GM21423 (cell line): ENCODE measurements around the gene EEF1G.
"Not testable (repeated sequence)": the region's sequence is repeated elsewhere in the genome, so short reads cannot be mapped to it uniquely, and the experiment has no call there.

Source experiments
- ATAC-seq: cut with Tn5 transposase; IDR thresholded peaks from one replicate; pipeline ENCODE4 v1.9.1; 2021; ENCODE audit warnings: mild to moderate bottlenecking, moderate library complexity; ENCODE audit not compliant: unreplicated experiment

EEF1G gene

DNA sequence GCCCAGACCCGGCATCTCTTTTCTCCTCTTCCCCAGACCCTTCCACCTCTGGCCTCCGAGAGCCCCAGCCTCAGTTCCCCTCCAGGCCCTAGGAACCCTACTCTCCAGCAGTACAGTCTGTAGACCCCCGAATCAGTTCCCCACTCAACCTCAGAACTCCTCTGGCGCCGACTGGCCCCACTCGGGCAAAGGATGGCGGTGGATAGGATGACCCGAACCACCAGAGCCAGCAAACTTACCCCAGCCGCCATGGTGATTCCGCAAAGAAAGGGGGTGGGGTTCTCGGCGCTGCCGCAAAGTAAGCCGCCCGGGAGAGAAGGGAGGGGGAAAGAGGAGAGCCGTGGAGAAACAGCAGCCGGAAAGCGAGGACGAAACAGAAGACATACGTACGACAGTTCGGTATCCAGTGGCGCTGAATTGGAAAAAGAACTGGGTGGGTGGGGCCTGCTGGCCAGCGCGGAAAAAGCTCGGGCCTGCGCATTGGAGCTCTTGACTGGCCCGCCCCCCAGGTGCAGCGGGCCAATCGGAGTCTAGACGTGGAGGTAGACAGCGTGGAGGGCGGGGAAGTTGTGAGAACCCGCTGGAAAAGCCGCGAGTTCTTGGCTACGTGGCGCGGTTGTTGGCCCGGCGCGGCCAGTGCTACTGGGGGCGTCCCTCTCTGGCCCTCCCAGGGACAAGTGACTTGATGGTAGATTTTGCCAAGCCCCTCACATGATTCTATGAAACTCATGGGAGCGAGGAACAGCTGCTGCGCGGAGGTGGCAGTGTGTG, at the start of gene EEF1G:
Gene EEF1G, minus strand, starts transcription at position 300 of the 771 bp plus-strand sequence. Its CDS starts 49 bp downstream, at position 251.
- ATAC-seq = peak; percentile 92

DNA sequence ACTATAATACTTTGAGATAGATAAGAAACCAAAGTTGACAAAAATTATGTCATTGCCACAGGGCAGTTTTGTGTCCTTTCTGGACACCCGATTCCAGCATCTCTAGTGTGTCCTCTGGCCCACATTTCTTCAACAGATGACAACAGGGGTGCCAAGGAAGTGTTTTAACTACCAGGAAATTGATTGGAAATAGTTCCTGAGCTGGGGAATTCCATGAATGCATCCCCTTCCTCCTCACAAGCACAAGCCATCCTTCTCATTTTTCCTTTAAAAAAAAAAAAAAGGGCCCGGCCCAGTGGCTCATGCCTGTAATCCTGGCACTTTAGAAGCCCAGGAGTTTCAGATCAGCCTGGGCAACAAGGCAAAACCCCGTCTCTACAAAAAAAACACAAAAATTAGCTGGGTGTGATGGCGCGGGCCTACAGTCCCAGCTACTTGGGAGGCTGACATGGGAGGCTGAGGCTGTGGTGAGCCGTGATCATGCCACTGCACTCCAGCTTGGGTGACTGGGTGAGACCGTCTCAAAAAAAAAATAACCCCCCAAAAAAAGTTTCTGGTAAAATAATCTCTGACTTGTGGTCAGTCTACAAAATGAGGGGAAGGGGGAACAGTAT, 48.9 kb upstream of the EEF1G start:
- ATAC-seq = no peak

- peak; percentile 91 for ATAC-seq
Measured at GRCh38 chr11:62621567-62622470, 48.1 kb upstream of the EEF1G start, which contains the start of gene B3GAT3. TSS of gene B3GAT3 (minus strand) at chr11:62621986. CDS start at chr11:62621947, 39 bp downstream.

DNA sequence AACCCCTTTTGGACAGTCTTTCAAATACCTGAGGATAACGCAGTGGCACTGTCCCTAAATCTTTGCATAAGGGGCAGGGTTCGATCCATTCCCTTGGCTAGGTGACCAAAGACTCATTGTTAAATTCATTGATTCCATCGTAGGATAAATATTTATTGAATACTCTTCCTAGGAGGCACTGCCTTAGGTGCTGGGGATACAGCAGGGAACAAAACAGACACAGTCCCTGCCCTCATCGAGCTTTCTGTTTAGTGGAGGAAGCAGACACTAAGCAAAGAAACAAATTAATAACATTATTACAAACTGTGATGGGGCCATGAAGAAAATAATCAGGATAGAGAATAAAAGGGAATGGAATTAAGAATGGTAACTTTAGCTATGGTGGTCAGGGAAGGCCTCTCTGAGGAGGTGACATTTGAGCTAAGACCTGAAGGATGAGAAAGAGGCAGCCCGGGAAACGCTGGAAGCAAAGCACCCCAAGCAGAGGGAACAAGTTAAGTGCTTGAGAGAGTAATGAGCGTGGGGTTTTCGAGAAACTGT, 47.4 kb upstream of the EEF1G start:
- no peak for ATAC-seq

DNA sequence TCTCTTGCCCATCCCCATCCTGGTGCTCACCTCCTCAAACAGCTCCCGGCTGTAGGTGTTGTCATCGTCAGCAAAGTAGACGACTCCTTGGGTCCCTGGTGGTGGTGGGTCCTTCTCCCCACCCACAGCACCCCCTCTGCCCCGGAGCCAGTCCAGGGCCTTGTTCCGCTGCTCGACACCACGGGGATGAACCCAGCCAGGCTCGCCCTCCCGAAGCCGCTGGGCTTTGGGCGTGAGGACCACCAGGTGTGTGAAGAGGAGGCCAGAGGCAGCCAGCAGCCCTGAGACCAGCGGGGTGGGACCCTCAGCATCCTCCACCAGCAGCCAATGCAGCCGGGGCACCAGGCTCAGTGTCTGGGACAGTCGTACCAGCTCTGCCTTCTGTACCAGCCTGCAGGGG, 43.3 kb upstream of the EEF1G start:
- ATAC-seq = not testable (repeated sequence)

DNA sequence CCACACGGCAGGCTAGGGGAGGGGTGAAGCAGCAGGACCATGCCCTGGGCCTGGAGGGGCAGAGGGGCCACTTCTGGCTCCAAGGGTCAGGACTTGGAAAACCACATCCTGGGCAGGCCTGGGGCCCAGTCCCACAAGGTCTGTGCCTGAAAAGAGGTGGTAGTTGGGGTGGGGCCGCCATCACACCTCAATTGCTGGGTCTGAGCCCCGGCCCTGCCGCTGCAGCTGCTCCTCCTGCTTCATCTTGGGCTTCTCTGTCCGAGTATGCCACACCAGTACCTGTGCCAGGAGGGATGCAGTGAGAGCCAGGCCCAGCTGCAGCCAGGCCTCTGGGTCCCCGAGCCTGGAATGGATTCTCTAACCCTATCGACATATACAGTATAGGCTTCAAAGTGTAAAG, 41.8 kb upstream of the EEF1G start:
- ATAC-seq = no peak

GRCh38 chr11:62614275-62614674, 40.6 kb upstream of the EEF1G start:
- no peak for ATAC-seq

- no peak for ATAC-seq
Measured at GRCh38 chr11:62613291-62613778, 39.6 kb upstream of the EEF1G start.

- peak; percentile 67 for ATAC-seq
Measured at GRCh38 chr11:62612366-62613290, 38.9 kb upstream of the EEF1G start, which contains the start of the genes EML3 and ROM1. TSS of gene EML3 (minus strand) at chr11:62612775. CDS start at chr11:62612457, 318 bp downstream. TSS of gene ROM1 (plus strand) at chr11:62613257. CDS start at chr11:62613282, 25 bp downstream.

DNA sequence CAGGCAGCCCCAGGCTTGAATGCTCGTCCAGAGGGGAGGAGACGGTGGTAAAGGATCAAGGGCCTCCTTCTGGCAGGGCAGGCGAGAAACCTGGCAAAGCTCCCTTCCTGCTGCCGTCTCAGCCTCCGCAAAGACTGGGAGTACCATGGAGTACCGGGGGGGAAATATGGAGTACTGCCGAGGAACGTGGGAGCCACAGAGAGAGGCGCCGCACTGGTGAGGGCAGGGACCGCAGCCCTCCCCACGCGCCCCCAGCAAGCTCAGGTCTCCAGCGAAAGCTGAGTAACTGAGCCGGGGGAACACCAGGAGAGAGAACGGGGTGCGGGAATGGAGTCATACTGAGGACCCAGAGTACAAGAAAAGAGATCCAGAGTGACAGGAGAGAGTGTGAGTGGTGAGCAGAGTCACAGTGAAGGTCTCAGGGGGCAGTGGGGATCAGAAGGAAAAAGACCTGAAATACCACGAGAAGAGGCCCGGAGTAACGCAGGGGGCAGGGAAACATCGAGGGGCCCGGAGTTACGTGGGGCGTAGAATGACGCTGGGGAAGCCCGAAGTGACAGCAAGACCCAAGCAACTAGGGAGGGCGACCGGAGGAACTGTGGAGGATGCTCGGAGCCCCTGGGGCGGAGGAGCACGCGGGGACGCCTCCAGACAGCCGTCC, 38.1 kb upstream of the EEF1G start:
- peak; percentile 19 for ATAC-seq

- no peak for ATAC-seq
Measured at GRCh38 chr11:62610814-62611704, 37.4 kb upstream of the EEF1G start.

DNA sequence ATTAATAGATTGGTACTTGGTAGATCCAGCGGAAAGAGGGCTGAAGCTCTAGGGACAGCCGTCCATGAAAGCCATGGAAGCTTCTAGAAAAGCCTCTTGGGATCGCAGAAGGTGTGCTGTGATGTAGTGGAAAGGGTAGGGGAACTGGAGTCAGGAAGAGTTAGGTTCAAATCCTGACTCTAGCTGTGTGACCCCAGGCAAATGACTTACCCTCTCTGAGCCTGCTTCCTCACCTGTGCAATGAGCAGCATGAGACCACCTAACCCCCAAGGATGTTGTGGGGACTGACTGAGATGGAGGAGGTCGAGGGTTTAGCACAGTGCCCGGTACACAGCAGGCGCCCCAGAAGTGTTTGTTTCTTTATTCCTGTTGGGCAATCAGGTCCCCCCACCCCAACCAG, 36.7 kb upstream of the EEF1G start:
- no peak for ATAC-seq

- no peak for ATAC-seq
Measured at GRCh38 chr11:62608776-62609175, 35.1 kb upstream of the EEF1G start.

GRCh38 chr11:62607714-62608113, 34.0 kb upstream of the EEF1G start:
- ATAC-seq = no peak

- ATAC-seq = no peak
Measured at GRCh38 chr11:62605902-62606301, 32.2 kb upstream of the EEF1G start.

DNA sequence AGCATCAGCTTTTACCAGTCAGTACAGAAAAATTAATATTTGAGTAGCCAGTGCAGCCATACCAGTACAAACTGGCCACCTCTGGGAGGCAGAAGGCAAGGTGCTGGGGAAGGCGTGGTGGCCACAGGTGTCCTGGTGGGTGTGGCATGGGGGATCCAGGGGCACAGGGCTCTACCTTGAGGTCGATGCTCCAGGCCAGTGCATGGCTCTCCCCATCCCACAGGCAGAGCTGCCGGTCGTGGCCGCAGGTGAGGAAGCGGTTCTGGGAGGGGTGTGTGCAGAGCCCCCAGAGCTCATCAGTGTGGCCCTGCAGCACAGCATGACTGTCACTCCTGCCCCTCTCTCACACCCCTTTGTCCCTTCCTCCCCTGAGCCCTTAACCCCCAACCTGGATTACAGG, 31.8 kb upstream of the EEF1G start:
- no peak for ATAC-seq

DNA sequence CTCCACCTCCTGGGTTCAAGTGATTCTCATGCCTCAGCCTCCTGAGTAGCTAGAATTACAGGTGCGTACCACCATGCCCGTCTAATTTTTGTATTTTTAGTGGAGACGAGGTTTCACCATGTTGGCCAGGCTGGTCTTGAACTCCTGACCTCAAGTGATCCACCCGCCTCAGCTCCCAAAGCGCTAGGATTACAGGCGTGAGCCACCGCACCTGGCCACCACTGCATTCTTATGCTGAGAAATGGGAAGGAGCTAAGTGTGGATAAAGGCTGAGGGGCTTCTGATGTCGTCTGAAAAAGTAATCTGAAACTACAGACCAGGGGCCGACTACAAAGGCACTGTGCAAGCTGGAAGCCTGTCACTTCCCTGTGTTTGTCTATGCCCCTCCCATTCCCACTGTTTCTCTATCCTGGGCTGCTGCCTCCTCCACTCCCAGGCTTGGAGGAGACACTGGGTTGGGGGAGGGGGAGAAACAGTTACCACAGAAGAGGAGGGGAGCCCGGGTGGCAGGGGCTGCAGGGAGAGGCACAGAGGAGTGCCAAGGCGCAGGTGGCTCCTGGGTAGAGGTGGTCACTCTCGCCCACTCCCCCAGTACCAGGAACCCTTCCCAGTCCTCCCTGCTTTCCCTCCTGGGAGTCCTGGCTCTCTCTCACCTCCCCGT, 30.9 kb upstream of the EEF1G start:
- no peak for ATAC-seq
